Mesendoderm (in vitro differentiated cells): ENCODE data around the gene FAHD2B. TPM values are rescaled to one million over a fixed set of nuclear protein-coding genes. Genes with fewer than 3 reads are reported as not detected.
"Not testable (repeated sequence)": the region's sequence is repeated elsewhere in the genome, so short reads cannot be mapped to it uniquely, and the experiment has no call there.

Source experiments
- DNase-seq: peaks from one replicate; pipeline ENCODE4 v3.0.0; 2013
- H2AK5ac ChIP-seq: 2 replicates; pipeline ENCODE4 v1.6.1; 2013; ENCODE audit warnings: low read length, inconsistent platforms
- H2BK120ac ChIP-seq: 2 replicates; pipeline ENCODE4 v1.6.1; 2013; ENCODE audit warnings: low read depth, mild to moderate bottlenecking, low read length, moderate library complexity, mixed read lengths
- H2BK15ac ChIP-seq: replicated peaks from 2 replicates; pipeline ENCODE4 v1.6.1; 2013; ENCODE audit warnings: low read depth, mild to moderate bottlenecking, moderate library complexity
- H2BK5ac ChIP-seq: 2 replicates; pipeline ENCODE4 v1.6.1; 2013; ENCODE audit warnings: low read length, inconsistent platforms
- H3K18ac ChIP-seq: 2 replicates; pipeline ENCODE4 v1.6.1; 2013; ENCODE audit warnings: mild to moderate bottlenecking, low read length, mixed read lengths
- H3K23ac ChIP-seq: one replicate; pipeline ENCODE4 v1.6.1; 2013; ENCODE audit warnings: low read length
- H3K27ac ChIP-seq: 2 replicates; pipeline ENCODE4 v1.5.1; 2013; ENCODE audit warnings: low read depth, mild to moderate bottlenecking, inconsistent platforms, low read length, moderate library complexity
- H3K27me3 ChIP-seq: 2 replicates; pipeline ENCODE4 v1.6.1; 2013; ENCODE audit warnings: low read length, control low read depth, mild to moderate bottlenecking, inconsistent platforms; ENCODE audit not compliant: insufficient read depth, poor library complexity
- H3K36me3 ChIP-seq: 2 replicates; pipeline ENCODE4 v1.6.1; 2013; ENCODE audit warnings: low read length, inconsistent platforms; ENCODE audit not compliant: control insufficient read depth, insufficient read depth
- H3K4ac ChIP-seq: one replicate; pipeline ENCODE4 v1.6.1; 2013; ENCODE audit warnings: low read depth, mild to moderate bottlenecking, low read length, moderate library complexity
- H3K4me1 ChIP-seq: 2 replicates; pipeline ENCODE4 v1.6.1; 2013; ENCODE audit warnings: low read depth, low read length, inconsistent platforms; ENCODE audit not compliant: control insufficient read depth
- H3K4me2 ChIP-seq: 2 replicates; pipeline ENCODE4 v1.6.1; 2013; ENCODE audit warnings: low read length
- H3K4me3 ChIP-seq: 2 replicates; pipeline ENCODE4 v1.5.1; 2013; ENCODE audit warnings: mild to moderate bottlenecking, low read length
- H3K56ac ChIP-seq: one replicate; pipeline ENCODE4 v1.6.1; 2013; ENCODE audit warnings: low read length
- H3K79me1 ChIP-seq: 2 replicates; pipeline ENCODE4 v1.6.1; 2013; ENCODE audit warnings: low read length, inconsistent platforms
- H3K79me2 ChIP-seq: 2 replicates; pipeline ENCODE4 v1.6.1; 2013; ENCODE audit warnings: mild to moderate bottlenecking, low read length; ENCODE audit not compliant: control insufficient read depth, insufficient read depth
- H3K9ac ChIP-seq: 2 replicates; pipeline ENCODE4 v1.6.1; 2013; ENCODE audit warnings: low read length, inconsistent platforms
- H4K5ac ChIP-seq: one replicate; pipeline ENCODE4 v1.6.1; 2013; ENCODE audit warnings: low read length
- H4K8ac ChIP-seq: one replicate; pipeline ENCODE4 v1.6.1; 2013; ENCODE audit warnings: low read depth, mild to moderate bottlenecking, control low read depth, low read length, moderate library complexity
- WGBS: extraction: QIAGEN DNeasy Blood & Tissue Kit; methylation state at CpG from one replicate; pipeline ENCODE4 v1.1.7; 2013; ENCODE audit warnings: low lambda C conversion rate, missing lambda C conversion rate; ENCODE audit not compliant: insufficient coverage; ENCODE audit errors: extremely low coverage; 5-methylcytosine and 5-hydroxymethylcytosine counted together
- polyA plus RNA-seq, 2 experiments: library from polyadenylated mRNA; stranded (reverse); fragments of 200-250 nt; gene quantifications; one replicate each; pipeline ENCODE4 v1.2.3, GENCODE V29; 2013

The FAHD2B gene, protein sequence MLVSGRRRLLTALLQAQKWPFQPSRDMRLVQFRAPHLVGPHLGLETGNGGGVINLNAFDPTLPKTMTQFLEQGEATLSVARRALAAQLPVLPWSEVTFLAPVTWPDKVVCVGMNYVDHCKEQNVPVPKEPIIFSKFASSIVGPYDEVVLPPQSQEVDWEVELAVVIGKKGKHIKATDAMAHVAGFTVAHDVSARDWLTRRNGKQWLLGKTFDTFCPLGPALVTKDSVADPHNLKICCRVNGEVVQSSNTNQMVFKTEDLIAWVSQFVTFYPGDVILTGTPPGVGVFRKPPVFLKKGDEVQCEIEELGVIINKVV
- 19.5 TPM for polyA plus RNA-seq (2013, experiment 1 of 2)
- polyA plus RNA-seq (2013, experiment 2 of 2): 19.9 TPM

DNA sequence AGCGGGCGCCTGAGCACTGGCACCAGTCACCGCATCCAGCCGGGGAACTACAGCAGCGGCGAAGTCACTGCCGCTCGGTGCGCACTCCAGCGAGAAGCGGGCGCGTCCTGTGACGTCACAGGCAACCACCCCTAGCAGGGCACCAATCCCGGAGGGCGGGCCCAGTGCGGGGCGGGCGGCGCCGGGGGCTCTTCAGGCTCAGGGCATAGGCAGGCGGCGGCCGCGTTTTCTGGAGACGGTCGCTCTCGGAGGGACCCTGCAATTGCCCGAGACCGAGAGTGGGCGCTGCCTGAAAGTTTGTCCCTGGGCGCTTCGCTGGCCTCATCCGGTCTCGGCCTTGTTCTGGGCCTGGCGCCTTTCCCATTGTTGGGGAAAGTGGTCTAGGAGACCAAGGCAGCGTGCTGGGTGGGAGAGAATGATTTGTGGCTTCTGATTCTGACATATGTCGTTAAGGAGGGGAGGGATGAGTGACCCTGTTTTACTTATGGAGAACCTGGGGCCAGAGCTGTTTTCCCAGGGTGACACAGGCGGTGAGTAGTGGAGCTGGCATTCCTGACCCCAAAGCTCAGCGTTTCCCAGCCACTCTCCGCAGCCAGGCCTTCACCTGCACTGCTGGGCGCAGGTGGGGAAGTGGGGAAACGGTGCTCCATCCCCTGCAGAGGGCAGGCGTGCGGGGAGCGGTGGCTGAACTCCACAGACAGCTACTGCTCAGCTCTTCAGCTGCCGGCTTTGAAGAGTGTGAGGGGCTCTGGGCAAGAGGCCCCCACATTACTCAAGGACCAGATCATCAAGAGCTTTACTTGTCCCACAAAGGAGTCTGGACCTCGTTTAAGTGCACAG lies at the start of gene FAHD2B:
TSS of gene FAHD2B (minus strand) at position 111 of the 840 bp plus-strand sequence. CDS start 3,176 bp downstream, outside the sequence.
- no CpG with 5 or more reads among the region's 48 CpGs for WGBS
- not testable (repeated sequence) for H3K4me1 ChIP-seq, H3K36me3 ChIP-seq, H2BK15ac ChIP-seq, H3K18ac ChIP-seq, H3K4me3 ChIP-seq, H3K79me1 ChIP-seq, H2BK5ac ChIP-seq, H3K4ac ChIP-seq, H3K27me3 ChIP-seq, H3K23ac ChIP-seq, H4K8ac ChIP-seq, H3K79me2 ChIP-seq, H3K9ac ChIP-seq, H4K5ac ChIP-seq, H2BK120ac ChIP-seq, H2AK5ac ChIP-seq, H3K27ac ChIP-seq
- Histone ChIP-seq H3K56ac (peak within 1 kb of the TSS; percentile 42), H3K4me2 (peak within 1 kb of the TSS; percentile 4)
- DNase-seq: peak; percentile 81

DNA sequence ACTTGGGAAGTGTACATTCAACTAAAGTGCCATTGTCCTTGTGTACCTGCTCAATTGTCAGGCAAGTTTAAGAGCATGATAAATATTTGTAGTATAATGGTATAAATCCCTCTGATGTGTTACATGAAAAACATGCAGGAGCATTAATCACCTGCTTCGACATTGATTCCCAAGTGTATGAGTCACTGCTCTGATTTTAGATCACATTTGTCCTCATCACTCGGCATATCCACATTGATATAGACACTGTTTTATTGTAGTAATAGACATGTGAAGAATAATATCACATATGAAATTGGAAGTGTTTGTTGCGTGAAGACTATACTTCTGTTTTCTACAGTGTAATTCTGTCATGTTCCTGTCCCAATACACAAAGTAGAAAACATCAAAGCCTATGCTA lies 49.3 kb upstream of the FAHD2B start:
- H4K8ac ChIP-seq, H3K18ac ChIP-seq, H2BK5ac ChIP-seq, H3K4me2 ChIP-seq, H3K79me2 ChIP-seq, DNase-seq, H4K5ac ChIP-seq, H3K56ac ChIP-seq, H3K79me1 ChIP-seq, H2BK15ac ChIP-seq, H3K27me3 ChIP-seq, H2BK120ac ChIP-seq, H2AK5ac ChIP-seq, H3K36me3 ChIP-seq, H3K9ac ChIP-seq, H3K4ac ChIP-seq, H3K4me1 ChIP-seq, H3K23ac ChIP-seq, H3K4me3 ChIP-seq, H3K27ac ChIP-seq: not testable (repeated sequence)
- WGBS: no CpG with 5 or more reads among the region's 3 CpGs

DNA sequence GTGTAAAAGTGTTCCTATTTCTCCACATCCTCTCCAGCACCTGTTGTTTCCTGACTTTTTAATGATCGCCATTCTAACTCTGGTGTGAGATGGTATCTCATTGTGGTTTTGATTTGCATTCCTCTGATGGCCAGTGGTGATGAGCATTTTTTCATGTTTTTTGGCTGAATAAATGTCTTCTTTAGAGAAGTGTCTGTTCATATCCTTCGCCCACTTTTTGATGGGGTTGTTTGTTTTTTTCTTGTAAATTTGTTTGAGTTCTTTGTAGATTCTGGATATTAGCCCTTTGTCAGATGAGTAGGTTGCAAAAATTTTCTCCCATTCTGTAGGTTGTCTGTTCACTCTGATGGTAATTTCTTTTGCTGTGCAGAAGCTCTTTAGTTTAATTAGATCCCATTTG lies 34.4 kb upstream of the FAHD2B start:
- not testable (repeated sequence) for H3K27me3 ChIP-seq, H3K27ac ChIP-seq, H3K23ac ChIP-seq, H3K4me2 ChIP-seq, H2BK120ac ChIP-seq, H4K5ac ChIP-seq, H3K4ac ChIP-seq, H2BK5ac ChIP-seq, H3K4me1 ChIP-seq, H3K36me3 ChIP-seq, H3K56ac ChIP-seq, H2AK5ac ChIP-seq, H3K79me2 ChIP-seq, DNase-seq, H3K79me1 ChIP-seq, H3K18ac ChIP-seq, H3K4me3 ChIP-seq, H2BK15ac ChIP-seq, H3K9ac ChIP-seq, H4K8ac ChIP-seq
- no CpG with 5 or more reads among the region's 2 CpGs for WGBS

DNA sequence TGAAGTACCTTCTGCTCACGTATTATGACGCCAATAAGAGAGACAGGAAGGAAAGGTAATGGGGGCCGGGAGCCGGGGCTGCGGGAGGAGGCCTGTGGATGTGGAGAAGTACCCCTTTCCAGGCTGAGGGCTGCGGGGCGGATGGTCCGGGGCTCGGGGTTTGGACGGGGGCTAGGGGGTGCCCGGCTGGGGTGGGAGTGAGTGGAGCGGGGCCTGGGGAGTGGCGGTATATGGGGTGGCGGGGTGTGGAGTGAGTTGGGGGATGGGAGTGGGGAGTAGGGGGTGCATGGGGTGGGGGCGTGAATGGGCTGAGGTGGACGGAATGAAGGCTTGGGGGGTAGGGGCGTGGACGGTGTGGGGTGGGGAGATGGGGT lies 19.2 kb upstream of the FAHD2B start:
- H3K27ac ChIP-seq, H3K23ac ChIP-seq, H4K8ac ChIP-seq, DNase-seq, H2BK120ac ChIP-seq, H3K4me1 ChIP-seq, H3K79me1 ChIP-seq, H3K36me3 ChIP-seq, H2BK5ac ChIP-seq, H4K5ac ChIP-seq, H3K79me2 ChIP-seq, H3K27me3 ChIP-seq, H2AK5ac ChIP-seq, H2BK15ac ChIP-seq: not testable (repeated sequence)
- Histone ChIP-seq H3K18ac (peak overlapping the region; percentile 39), H3K56ac (peak overlapping the region; percentile 78), H3K4me2 (peak overlapping the region; percentile 4), H3K4me3 (peak overlapping the region; percentile 43), H3K4ac (peak overlapping the region; percentile 25), H3K9ac (peak overlapping the region; percentile 73)
- no CpG with 5 or more reads among the region's 18 CpGs for WGBS

DNA sequence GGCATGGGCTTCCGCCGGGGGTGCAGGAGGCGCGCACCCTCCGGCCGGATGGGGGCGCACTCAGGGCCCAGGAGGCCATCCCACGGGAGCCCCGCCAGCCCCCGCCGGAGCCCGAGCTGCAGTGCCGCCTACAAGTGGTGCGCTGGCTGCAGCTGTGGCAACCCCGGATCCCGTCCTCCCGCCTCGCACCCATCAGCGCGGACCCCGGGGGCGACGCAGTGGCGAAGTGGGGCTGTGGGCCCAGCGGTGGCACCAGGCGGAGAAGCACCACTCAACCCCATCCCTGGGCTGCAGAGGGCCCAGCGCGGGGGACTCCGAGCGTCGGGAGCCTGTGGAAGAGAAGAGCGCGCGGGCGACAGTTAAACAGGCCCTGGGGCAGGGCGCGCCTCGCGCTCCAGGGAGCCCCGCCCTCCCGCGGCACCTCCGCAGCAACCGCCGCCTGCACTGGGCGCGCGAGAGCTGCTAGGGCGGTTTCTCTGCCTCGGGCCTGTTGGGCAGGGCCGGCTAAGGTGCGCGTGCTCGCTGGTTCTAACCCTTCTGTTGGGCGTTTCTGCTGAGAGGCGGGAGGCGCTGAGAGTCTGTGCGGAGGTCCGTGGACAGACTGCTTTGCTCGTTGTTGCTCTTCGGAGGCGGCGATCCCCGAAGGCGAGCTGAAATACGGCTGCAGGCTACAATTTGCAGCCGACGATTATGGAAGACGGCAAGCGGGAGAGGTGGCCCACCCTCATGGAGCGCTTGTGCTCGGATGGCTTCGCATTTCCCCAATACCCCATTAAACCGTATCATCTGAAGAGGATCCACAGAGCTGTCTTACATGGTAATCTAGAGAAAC lies 18.6 kb upstream of the FAHD2B start, which contains the start of gene ANKRD36:
TSS of gene ANKRD36 (plus strand) at position 104 of the 832 bp plus-strand sequence. CDS start at position 691, 587 bp downstream.
- DNase-seq: peak; percentile 76
- no CpG with 5 or more reads among the region's 74 CpGs for WGBS
- Histone ChIP-seq H3K18ac (peak within 1 kb of the TSS; percentile 39), H3K4me3 (peak within 1 kb of the TSS; percentile 45), H3K27ac (peak within 1 kb of the TSS; percentile 78), H3K9ac (peak within 1 kb of the TSS; percentile 79), H3K4ac (peak within 1 kb of the TSS; percentile 25), H3K23ac (peak within 1 kb of the TSS; percentile 94), H4K8ac (peak within 1 kb of the TSS; percentile 89), H3K56ac (peak within 1 kb of the TSS; percentile 90), H3K4me2 (peak within 1 kb of the TSS; percentile 77)
- H3K36me3 ChIP-seq, H3K27me3 ChIP-seq, H2BK120ac ChIP-seq, H2BK15ac ChIP-seq, H4K5ac ChIP-seq, H3K79me2 ChIP-seq, H2BK5ac ChIP-seq, H2AK5ac ChIP-seq, H3K4me1 ChIP-seq, H3K79me1 ChIP-seq: not testable (repeated sequence)
